Activated CD8-positive, alpha-beta memory T cell treated with anti-CD3 and anti-CD28 coated beads for 4 hours (primary cell): ENCODE results near the gene TACR1.

Source experiments
- DNase-seq, 2 donors: peaks; one replicate each; pipeline ENCODE4 v3.0.0-alpha.2; 2020; ENCODE audit warnings: low read depth in 2 of 2

Gene TACR1

DNA sequence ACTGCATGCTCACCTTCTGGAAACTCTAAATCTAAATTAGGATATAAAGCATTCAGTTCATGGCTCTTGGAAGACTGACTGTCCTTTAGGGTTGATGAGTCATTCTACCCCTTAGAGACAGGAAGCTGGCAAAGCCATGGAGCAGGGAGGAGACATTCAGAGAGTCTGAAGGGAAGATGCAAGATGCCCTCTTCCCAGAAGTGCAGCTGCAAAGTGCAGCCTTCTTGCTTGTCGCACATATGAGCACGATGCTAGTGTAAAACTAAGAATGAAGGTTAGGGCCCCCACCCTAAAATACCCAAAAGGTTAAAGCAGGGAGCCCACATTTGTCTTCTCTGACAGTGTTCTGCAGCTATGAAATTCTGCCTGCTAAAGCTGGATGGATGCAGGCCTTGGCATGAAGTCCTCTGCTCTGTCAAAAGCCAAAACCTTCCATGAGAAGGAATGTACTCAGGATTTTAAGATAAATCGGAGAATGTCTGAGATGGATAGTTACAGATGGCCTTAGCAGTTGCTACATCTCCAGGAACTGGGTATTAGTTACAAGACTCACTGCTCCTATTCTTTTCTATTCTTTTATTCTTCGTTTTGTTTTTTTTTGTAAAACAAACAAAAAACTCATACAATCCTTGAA is 151.2 kb downstream of the TACR1 start:
- no peak for DNase-seq

DNA sequence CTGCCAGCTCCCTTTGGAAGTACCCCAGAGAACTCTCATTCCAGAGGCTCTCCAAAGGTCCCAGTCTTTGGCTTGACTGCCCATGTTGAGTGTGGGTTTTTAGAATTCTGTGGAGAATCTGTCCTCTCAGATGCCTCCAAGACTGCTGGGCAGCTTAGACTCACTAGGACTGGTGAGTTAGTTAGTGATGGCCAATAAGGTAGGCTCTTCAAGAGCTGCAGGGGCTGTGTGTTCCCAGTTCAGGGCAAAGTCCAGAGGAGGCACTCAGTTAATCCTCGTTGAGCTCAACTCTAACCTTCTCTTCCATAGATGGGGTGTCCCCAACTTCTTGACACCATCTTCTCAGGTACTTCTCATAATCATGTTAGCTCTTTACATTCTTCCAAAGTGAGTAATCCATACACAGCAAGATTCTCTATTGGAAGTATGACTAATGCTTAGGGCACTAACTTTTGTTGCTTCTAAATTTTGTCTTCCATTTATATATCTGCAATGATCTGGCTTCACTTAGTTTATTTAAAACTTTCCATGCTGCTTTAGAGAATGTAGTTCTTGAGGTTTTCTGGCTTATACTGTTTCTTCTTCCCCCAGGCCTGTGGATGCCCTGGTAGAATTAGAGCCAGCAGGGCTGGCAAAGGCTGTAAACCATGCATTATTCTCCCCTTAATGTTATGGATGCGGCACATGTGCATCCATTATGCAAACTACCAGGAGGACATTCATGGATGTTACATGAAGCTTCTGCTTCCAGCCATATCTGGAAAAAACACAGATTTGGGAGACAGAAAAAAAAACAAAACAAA is 151.9 kb downstream of the TACR1 start:
- DNase-seq = no peak

DNA sequence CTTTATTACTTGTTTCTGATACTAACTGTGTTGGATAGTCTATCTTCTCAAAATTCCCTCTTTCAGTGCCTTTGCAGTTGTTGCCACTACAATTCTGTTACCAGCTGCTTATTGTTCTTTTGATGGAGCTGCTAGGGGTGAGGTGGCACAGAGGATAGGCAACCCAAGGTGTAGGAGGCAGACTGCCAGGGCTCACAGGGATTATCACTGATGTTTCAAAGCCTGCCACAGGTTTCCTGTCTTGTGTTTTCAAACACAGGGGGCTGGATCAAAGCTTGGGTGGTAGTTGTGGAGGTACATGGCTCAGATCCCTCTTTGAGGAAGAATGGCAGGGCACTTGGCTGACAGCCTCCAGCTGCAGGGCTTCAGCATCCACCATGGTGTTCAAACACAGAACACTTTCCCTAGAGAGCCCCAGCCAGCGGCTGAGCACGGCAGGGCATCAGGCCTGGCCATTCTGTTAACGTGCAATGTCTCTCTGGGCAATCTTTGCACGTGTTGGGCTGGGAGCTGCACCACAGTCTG is 153.7 kb downstream of the TACR1 start:
- DNase-seq = no peak

GRCh38 chr2:75044291-75044690 is 155.0 kb downstream of the TACR1 start:
- DNase-seq = no peak

DNA sequence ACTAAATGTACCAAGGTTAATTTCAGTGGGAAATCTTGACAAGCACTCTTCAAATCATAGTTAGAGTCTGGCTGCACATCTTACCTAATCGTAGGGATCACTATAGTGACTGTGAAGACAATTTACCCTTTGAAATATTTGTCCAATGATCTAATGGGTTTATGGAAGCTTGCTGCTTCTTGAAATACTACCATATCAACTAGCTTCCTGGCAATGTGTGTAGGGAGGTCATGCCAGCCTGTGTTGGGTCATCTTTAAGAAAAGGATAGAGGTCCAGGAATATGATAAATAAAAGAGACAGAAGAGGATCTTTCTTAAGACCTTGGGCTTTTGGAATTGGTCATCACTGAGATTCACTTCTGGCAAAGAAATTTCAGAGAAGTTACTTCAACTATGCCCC is 156.5 kb downstream of the TACR1 start:
- no peak for DNase-seq

- DNase-seq = no peak
These were observed 157.4 kb downstream of the TACR1 start for GRCh38 chr2:75041731-75042600.

- no peak for DNase-seq
These were observed 158.1 kb downstream of the TACR1 start for GRCh38 chr2:75041226-75041625.

- no peak for DNase-seq
These were observed 163.6 kb downstream of the TACR1 start for GRCh38 chr2:75035444-75036353.

- no peak for DNase-seq
These were observed 165.8 kb downstream of the TACR1 start for GRCh38 chr2:75033516-75033915.

DNA sequence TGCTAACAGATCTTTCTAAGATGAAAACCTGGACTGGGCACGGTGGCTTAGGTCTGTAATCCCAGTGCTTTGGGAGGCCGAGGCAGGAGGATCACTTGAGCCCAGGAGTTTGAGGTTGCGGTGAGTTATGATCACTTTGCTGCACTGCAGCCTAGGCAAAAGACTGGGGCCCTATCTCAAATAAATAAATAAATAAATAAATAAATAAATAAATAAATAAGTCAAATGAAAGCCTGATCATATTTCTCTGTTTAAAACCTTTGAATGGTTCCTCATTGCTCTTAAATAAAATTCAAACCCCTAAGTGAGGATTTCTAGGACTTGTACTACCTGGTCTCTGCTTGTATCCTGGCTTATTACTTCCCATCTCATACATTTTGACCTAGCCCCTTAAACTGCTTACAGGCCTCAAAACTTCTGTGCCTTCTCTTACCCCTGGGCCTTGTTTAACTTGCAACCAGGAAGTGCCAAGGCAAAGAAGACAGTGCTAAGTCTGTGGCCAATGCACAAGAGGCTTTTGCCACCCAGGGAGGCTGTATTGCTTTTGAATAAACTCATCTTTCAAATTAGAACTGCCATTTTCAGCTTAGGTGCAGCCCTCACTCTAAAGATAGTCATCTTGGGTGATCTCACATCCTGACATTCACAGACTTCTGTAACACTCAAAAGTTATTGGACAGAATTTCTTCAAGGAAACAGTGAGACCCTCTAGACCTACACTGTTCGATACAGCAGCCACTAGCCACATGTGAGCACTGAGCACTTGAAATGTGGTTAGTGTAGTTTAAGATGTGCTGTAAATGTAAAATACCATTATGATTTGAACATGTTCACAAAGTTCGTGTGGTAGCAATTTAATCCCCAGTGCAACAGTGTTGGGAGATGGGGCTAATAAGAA is 167.2 kb downstream of the TACR1 start:
- DNase-seq = no peak

DNA sequence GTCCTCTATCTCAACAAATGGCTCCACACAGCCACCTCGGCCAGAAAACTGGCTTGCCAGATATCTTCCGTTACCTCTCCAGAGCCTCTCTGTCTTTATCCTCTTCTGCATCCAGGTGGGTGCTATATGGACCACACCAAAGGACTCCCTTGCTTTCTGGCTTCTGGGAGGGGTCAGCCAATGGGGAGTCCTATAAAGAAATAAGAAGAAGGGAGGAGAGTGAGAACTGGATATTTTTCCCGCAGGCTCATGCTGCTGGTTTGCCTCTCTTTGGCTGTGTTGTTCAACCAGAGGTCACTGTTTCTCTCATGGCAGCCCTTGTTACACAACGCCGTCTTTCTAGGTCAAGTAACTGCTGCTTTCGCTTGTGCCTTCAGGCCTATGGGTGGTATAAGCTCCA is 168.1 kb downstream of the TACR1 start:
- no peak for DNase-seq

DNA sequence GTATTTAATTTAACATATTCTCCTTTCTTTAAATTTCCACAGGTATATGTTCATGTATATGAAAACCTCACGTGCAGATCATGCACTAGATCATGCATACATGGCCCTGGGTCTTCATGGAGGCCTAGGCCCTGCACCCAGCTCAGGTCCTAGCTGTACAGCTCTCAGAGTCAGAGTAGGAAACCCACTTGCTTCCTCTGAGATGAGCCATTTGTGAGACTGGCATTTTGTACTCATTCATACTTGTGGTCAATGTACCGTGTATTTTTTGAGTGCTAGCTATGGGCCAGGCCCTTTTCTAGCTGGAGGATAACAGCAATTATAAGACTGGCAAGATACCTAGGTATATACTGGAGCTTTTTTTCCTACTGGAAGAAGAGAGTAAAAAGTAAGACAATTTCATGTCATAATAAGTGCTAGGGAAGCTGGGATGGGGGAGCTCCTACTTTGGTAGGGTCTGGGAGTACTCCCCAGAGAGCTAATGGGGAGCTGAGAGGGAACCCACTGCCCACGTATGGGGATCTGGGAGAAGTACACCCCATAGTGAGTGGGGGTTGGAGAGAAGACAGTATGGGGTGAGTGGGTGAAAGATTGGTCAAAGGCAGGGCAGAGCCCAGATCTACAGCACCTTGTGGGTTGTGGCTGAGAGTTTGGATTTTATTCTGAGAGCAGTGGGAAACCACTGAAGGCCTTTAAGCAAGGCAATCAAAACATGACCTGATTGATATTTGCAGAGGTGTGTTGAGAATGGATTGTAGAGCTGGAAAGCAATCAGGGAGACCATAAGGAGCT is 168.9 kb downstream of the TACR1 start:
- no peak for DNase-seq

- no peak for DNase-seq
These were observed 171.4 kb downstream of the TACR1 start for GRCh38 chr2:75027886-75028285.

GRCh38 chr2:75025633-75026380 is 173.5 kb downstream of the TACR1 start:
- DNase-seq = no peak

GRCh38 chr2:75025216-75025615 is 174.1 kb downstream of the TACR1 start:
- DNase-seq = no peak

GRCh38 chr2:75023666-75024455 is 175.5 kb downstream of the TACR1 start:
- DNase-seq = no peak

- DNase-seq = no peak
These were observed 176.8 kb downstream of the TACR1 start for GRCh38 chr2:75022516-75022915.

DNA sequence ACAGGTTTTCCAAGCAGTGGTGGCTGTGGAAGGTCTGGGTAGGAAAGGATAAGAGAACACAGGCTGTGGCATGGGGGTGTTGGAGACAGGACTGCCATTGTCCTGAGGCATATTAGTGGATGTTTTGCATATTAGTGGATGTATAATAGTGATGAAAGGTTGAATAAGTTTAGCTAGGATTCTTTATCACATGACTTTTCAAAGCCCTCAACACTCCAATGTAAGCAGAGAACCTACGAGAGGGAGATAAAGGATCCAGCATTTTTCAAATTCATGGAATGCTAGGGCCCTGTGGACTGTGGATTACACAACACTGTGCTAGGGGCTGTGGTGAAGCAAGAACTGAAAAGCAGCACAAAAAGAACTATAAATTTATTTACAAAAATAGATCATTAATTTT is 177.6 kb downstream of the TACR1 start:
- DNase-seq = no peak
